DND-41 (cell line): Measurements from ENCODE around the gene KLHDC8A.

ENCODE experiments used
- CTCF ChIP-seq: IDR thresholded peaks from 2 replicates; pipeline ENCODE4 v1.5.1; 2012; ENCODE audit warnings: borderline replicate concordance, low read length, moderate library complexity, mild to moderate bottlenecking; ENCODE audit not compliant: poor library complexity, severe bottlenecking; ENCODE audit errors: extremely low read depth
- EZH2 ChIP-seq: IDR thresholded peaks from 3 replicates; pipeline ENCODE4 v1.6.1; 2012; ENCODE audit warnings: borderline replicate concordance, low read depth, mild to moderate bottlenecking, moderate library complexity, low read length, inconsistent platforms; ENCODE audit not compliant: severe bottlenecking

- TF ChIP-seq CTCF (no peak), EZH2 (no peak)
These were observed 55.4 kb downstream of the KLHDC8A start for GRCh38 chr1:205301205-205301821.
